Measurements from ENCODE around the gene PRR18. TPM values are rescaled to one million over a fixed set of nuclear protein-coding genes. Genes with fewer than 3 reads are reported as not detected.

The PRR18 gene
- total and polyA plus RNA-seq, 2 donors (not counting 1 experiment from before 2014, with no cell fraction given), result not detected

GRCh38 chr6:166266336-166266735, 41.9 kb downstream of the PRR18 start:
- no peaks in the 10 kb centered on the region for H3K4me1 ChIP-seq (ENCODE audit: control insufficient read depth, extremely low read depth, insufficient read depth, low read length)
- no peaks in the 10 kb centered on the region for H3K27me3 ChIP-seq (ENCODE audit: control insufficient read depth, insufficient read depth, low read length)
- no peak overlapping the region for H3K4me2 ChIP-seq (ENCODE audit: extremely low read depth, insufficient read depth, low read length)
- no peaks in the 10 kb centered on the region for H3K36me3 ChIP-seq (ENCODE audit: control insufficient read depth, insufficient read depth, low read length)
- no peak for TF ChIP-seq CTCF (conservative IDR thresholded peaks at IDR 0.05 in 1 of 2, IDR thresholded peaks at IDR 0.05 in 1 of 2; ENCODE audit: low read depth in 1 of 2, low read length in 2 of 2)
- no peak for TF ChIP-seq EZH2 (IDR thresholded peaks at IDR 0.05; ENCODE audit: low read length, missing control alignments)
- no peak overlapping the region for H3K9ac ChIP-seq (ENCODE audit: insufficient read depth, low read length)
- no peaks in the 10 kb centered on the region for H4K20me1 ChIP-seq (ENCODE audit: control insufficient read depth, extremely low read depth, insufficient read depth, low read length)
- DNase-seq (ENCODE audit: low read depth in 2 of 2), result no peak
- no peak overlapping the region for H3K27ac ChIP-seq (ENCODE audit: insufficient read depth, low read length)
- H3K79me2 ChIP-seq (ENCODE audit: control insufficient read depth, insufficient read depth, low read length), result no peaks in the 10 kb centered on the region
- H3K9me3 ChIP-seq (ENCODE audit: control insufficient read depth, insufficient read depth, low read depth, low read length), result no peaks in the 10 kb centered on the region
- H3K4me3 ChIP-seq (replicated peaks in 1 of 4; ENCODE audit: control extremely low read depth in 1 of 4, insufficient read depth in 1 of 4, low read depth in 3 of 4, low read length in 4 of 4), result no peak overlapping the region
- H2AFZ ChIP-seq (ENCODE audit: low read length), result no peak overlapping the region

- H3K36me3 ChIP-seq (ENCODE audit: control insufficient read depth, insufficient read depth, low read length), result no peaks in the 10 kb centered on the region
- H3K9ac ChIP-seq (ENCODE audit: insufficient read depth, low read length), result no peak overlapping the region
- H4K20me1 ChIP-seq (ENCODE audit: control insufficient read depth, extremely low read depth, insufficient read depth, low read length), result no peaks in the 10 kb centered on the region
- H3K4me1 ChIP-seq (ENCODE audit: control insufficient read depth, extremely low read depth, insufficient read depth, low read length), result no peaks in the 10 kb centered on the region
- no peak overlapping the region for H3K4me3 ChIP-seq (replicated peaks in 1 of 4; ENCODE audit: control extremely low read depth in 1 of 4, insufficient read depth in 1 of 4, low read depth in 3 of 4, low read length in 4 of 4)
- H3K27ac ChIP-seq (ENCODE audit: insufficient read depth, low read length), result no peak overlapping the region
- no peak for DNase-seq (ENCODE audit: low read depth in 2 of 2)
- H3K9me3 ChIP-seq (ENCODE audit: control insufficient read depth, insufficient read depth, low read depth, low read length), result no peaks in the 10 kb centered on the region
- TF ChIP-seq CTCF (conservative IDR thresholded peaks at IDR 0.05 in 1 of 2, IDR thresholded peaks at IDR 0.05 in 1 of 2; ENCODE audit: low read depth in 1 of 2, low read length in 2 of 2) (no peak), EZH2 (IDR thresholded peaks at IDR 0.05; ENCODE audit: low read length, missing control alignments) (no peak)
- H3K27me3 ChIP-seq (ENCODE audit: control insufficient read depth, insufficient read depth, low read length), result no peaks in the 10 kb centered on the region
- no peak overlapping the region for H2AFZ ChIP-seq (ENCODE audit: low read length)
- no peak overlapping the region for H3K4me2 ChIP-seq (ENCODE audit: extremely low read depth, insufficient read depth, low read length)
- H3K79me2 ChIP-seq (ENCODE audit: control insufficient read depth, insufficient read depth, low read length), result no peaks in the 10 kb centered on the region
Observed at GRCh38 chr6:166262743-166263515, 45.3 kb downstream of the PRR18 start.

- Histone ChIP-seq H2AFZ (ENCODE audit: low read length) (no peak overlapping the region), H3K79me2 (ENCODE audit: control insufficient read depth, insufficient read depth, low read length) (no peaks in the 10 kb centered on the region), H4K20me1 (ENCODE audit: control insufficient read depth, extremely low read depth, insufficient read depth, low read length) (no peaks in the 10 kb centered on the region), H3K9ac (ENCODE audit: insufficient read depth, low read length) (no peak overlapping the region), H3K27ac (ENCODE audit: insufficient read depth, low read length) (no peak overlapping the region), H3K9me3 (ENCODE audit: control insufficient read depth, insufficient read depth, low read depth, low read length) (no peaks in the 10 kb centered on the region), H3K4me3 (replicated peaks in 1 of 4; ENCODE audit: control extremely low read depth in 1 of 4, insufficient read depth in 1 of 4, low read depth in 3 of 4, low read length in 4 of 4) (no peak overlapping the region), H3K27me3 (ENCODE audit: control insufficient read depth, insufficient read depth, low read length) (no peaks in the 10 kb centered on the region), H3K4me2 (ENCODE audit: extremely low read depth, insufficient read depth, low read length) (no peak overlapping the region), H3K36me3 (ENCODE audit: control insufficient read depth, insufficient read depth, low read length) (no peaks in the 10 kb centered on the region), H3K4me1 (ENCODE audit: control insufficient read depth, extremely low read depth, insufficient read depth, low read length) (no peaks in the 10 kb centered on the region)
- DNase-seq (ENCODE audit: low read depth in 2 of 2), result no peak
- TF ChIP-seq EZH2 (IDR thresholded peaks at IDR 0.05; ENCODE audit: low read length, missing control alignments), result no peak
- TF ChIP-seq CTCF (conservative IDR thresholded peaks at IDR 0.05 in 1 of 2, IDR thresholded peaks at IDR 0.05 in 1 of 2; ENCODE audit: low read depth in 1 of 2, low read length in 2 of 2), result no peak
Observed at GRCh38 chr6:166259296-166259977, 48.8 kb downstream of the PRR18 start.

Data from fibroblast of lung (primary cell).